K562 (cell line): ENCODE measurements around the gene CSNK1G2. TPM values are rescaled to one million over a fixed set of nuclear protein-coding genes. Genes with fewer than 3 reads are reported as not detected.
A peak's percentile ranks its signal among the peaks of the same experiment; 100 is the strongest.

Experiments
- ATAC-seq: fragments of 200-7000 bp; cut with Tn5 transposase; 3 replicates; pipeline ENCODE4 v1.9.1; 2020; ENCODE audit warnings: moderate library complexity
- BruUV-seq: library from RNA; stranded (reverse); fragments of 400-500 nt; replicated peaks from 2 replicates; lab custom pipeline; 2021; lab: Mats Ljungman, UMichigan
- CTCF ChIA-PET: fragments of 300-600 bp; formaldehyde crosslinking; extraction: SDS; loops from one replicate; lab custom pipeline; 2021; ENCODE audit warnings: low intra/inter-chr PET ratio; lab: Yijun Ruan, JAX
- POLR2A ChIA-PET: fragments of 300-600, 350-650 bp; sonication (Branson Sonifier 250); formaldehyde crosslinking; extraction: SDS; loops from one replicate; lab custom pipeline; 2021; ENCODE audit warnings: antibody characterized with exemption, inconsistent platforms; lab: Yijun Ruan, JAX
- DNase-seq, 4 experiments: peaks; one replicate each; pipeline versions ENCODE4 v3.0.0 to v3.0.0-alpha.2; 2011 to 2018; ENCODE audit warnings: low spot score in 3 of 4, mixed read lengths in 3 of 4; ENCODE audit errors: extremely low read depth in 1 of 4
- FAIRE-seq: peaks from 2 replicates; lab custom pipeline; 2011; peaks lifted over from hg19 to GRCh38; lab: Jason Lieb, UNC
- H2AFZ ChIP-seq: 2 replicates; pipeline ENCODE4 v1.6.0; 2011; ENCODE audit warnings: low read depth, low read length, control low read depth, inconsistent platforms
- H3K27ac ChIP-seq: fragments of 200-600 bp; 3 replicates; pipeline ENCODE4 v1.8.0; 2011; ENCODE audit warnings: low read depth, mild to moderate bottlenecking, control low read depth, inconsistent platforms, low read length, moderate library complexity, mixed read lengths; ENCODE audit errors: extremely low read depth
- H3K27me3 ChIP-seq, 2 experiments: fragments of 300-600 bp in 1 of 2; 2 replicates in 1 of 2; 3 replicates in 1 of 2; pipeline versions ENCODE4 v1.6.0 to v1.8.0; 2011; ENCODE audit warnings: inconsistent platforms in 2 of 2, low read length in 2 of 2, mild to moderate bottlenecking in 1 of 2, mixed read lengths in 1 of 2, moderate library complexity in 1 of 2; ENCODE audit not compliant: control insufficient read depth in 2 of 2, insufficient read depth in 2 of 2
- H3K36me3 ChIP-seq: fragments of 300-600 bp; 3 replicates; pipeline ENCODE4 v1.8.0; 2011; ENCODE audit warnings: mild to moderate bottlenecking, low read length, inconsistent platforms; ENCODE audit not compliant: control insufficient read depth, insufficient read depth
- H3K4me1 ChIP-seq, 2 experiments: fragments of 200-600 bp in 1 of 2; replicated peaks in 1 of 2; 2 replicates in 1 of 2; 3 replicates in 1 of 2; pipeline versions ENCODE4 v1.5.1 to v1.8.0; 2011; ENCODE audit warnings: inconsistent platforms in 2 of 2, low read length in 2 of 2, mild to moderate bottlenecking in 1 of 2, mixed read lengths in 1 of 2, moderate library complexity in 1 of 2; ENCODE audit not compliant: control insufficient read depth in 2 of 2, insufficient read depth in 2 of 2
- H3K4me2 ChIP-seq: 2 replicates; pipeline ENCODE4 v1.6.1; 2011; ENCODE audit warnings: low read length, control low read depth, inconsistent platforms, mixed read lengths; ENCODE audit not compliant: insufficient read depth
- H3K4me3 ChIP-seq: fragments of 200-600 bp; sonication (generic), shearing (Covaris generic); 2 replicates; pipeline ENCODE4 v1.5.1; 2016; ENCODE audit warnings: control low read depth, inconsistent platforms
- H3K79me2 ChIP-seq: fragments of 200-600 bp; 3 replicates; pipeline ENCODE4 v1.8.0; 2011; ENCODE audit warnings: low read length, inconsistent platforms; ENCODE audit not compliant: control insufficient read depth, insufficient read depth
- H3K9ac ChIP-seq, 2 experiments: 2 replicates each; pipeline versions ENCODE4 v1.6.0 to v1.6.1; 2011; ENCODE audit warnings: low read depth in 2 of 2, low read length in 2 of 2, control low read depth in 1 of 2, inconsistent platforms in 1 of 2, mild to moderate bottlenecking in 1 of 2, mixed read lengths in 1 of 2; ENCODE audit not compliant: insufficient read depth in 1 of 2
- H3K9me1 ChIP-seq: one replicate; pipeline ENCODE4 v1.6.0; 2011; ENCODE audit warnings: inconsistent platforms, mild to moderate bottlenecking, low read length, moderate library complexity; ENCODE audit not compliant: control insufficient read depth, insufficient read depth
- H3K9me3 ChIP-seq: replicated peaks from 2 replicates; pipeline ENCODE4 v1.5.1; 2011; ENCODE audit warnings: low read depth, low read length, inconsistent platforms; ENCODE audit not compliant: control insufficient read depth, insufficient read depth
- H4K20me1 ChIP-seq: replicated peaks from 2 replicates; pipeline ENCODE4 v1.6.1; 2011; ENCODE audit warnings: low read length, inconsistent platforms, mixed read lengths; ENCODE audit not compliant: control insufficient read depth, insufficient read depth
- GTF2A2 ChIP-seq: IDR thresholded peaks from 2 replicates; pipeline ENCODE4 v1.6.1; 2016; ENCODE audit warnings: mild to moderate bottlenecking, missing genetic modification characterization, missing compliant biosample characterization
- HMGXB4 ChIP-seq: sonication (generic); formaldehyde crosslinking; IDR thresholded peaks from 2 replicates; pipeline ENCODE4 v1.8.1; 2023; ENCODE audit warnings: mild to moderate bottlenecking, missing genetic modification reagents
- POLR2G ChIP-seq: fragments of 200-400 bp; formaldehyde crosslinking; IDR thresholded peaks from 2 replicates; pipeline ENCODE4 v1.6.1; 2017; ENCODE audit warnings: low read depth, mild to moderate bottlenecking, antibody characterized with exemption, low read length, moderate library complexity
- TARDBP ChIP-seq: fragments of 450-650 bp; IDR thresholded peaks from 2 replicates; pipeline ENCODE4 v1.6.1; 2016
- WGBS: fragments of 100-300 bp; shearing (Covaris generic); methylation state at CpG from one replicate; pipeline ENCODE4 v1.1.6; 2016; ENCODE audit warnings: low coverage, mixed read lengths; ENCODE audit not compliant: insufficient coverage; ENCODE audit errors: missing lambda C conversion rate; 5-methylcytosine and 5-hydroxymethylcytosine counted together
- in situ Hi-C: fragments of 300-500 bp; cut with MboI; formaldehyde crosslinking; loops from 4 replicates; pipeline ENCODE4 v1.15.0; 2018; ENCODE audit warnings: inconsistent platforms, mixed read lengths
- intact Hi-C: fragments of 100-400 bp; cut with micrococcal nuclease; formaldehyde crosslinking; loops from 2 replicates; pipeline ENCODE4 v1.14.2; 2022
- polyA plus RNA-seq, 8 experiments: library from polyadenylated mRNA; depleted of rRNA in 4 of 8; stranded (reverse) in 5 of 8; unstranded in 3 of 8; fragments of >200 nt; fragmentation: Nextera tagmentation in 2 of 8; fragmentation: Illumina TruSeq in 1 of 8; extraction: Ambion mirVana in 2 of 8; extraction: Trizol in 1 of 8; gene quantifications; 2 replicates each; pipeline versions ENCODE4 v1.2.1 to v1.2.3, GENCODE V29; 2011 to 2014; ENCODE audit warnings: inconsistent platforms in 1 of 8, missing spikeins in 1 of 8
- total RNA-seq, 7 experiments: library from RNA; depleted of rRNA in 6 of 7; stranded (reverse); fragments of >200 nt in 6 of 7; fragmentation: Illumina TruSeq in 2 of 7; extraction: Trizol in 2 of 7; gene quantifications; 2 replicates each; pipeline versions ENCODE4 v1.2.1 to v1.2.3, GENCODE V29; 2011 to 2021; ENCODE audit warnings: low replicate concordance in 1 of 7

CSNK1G2 gene
- total and polyA plus RNA-seq, 9 of the 15 experiments (the other 6 are each of a cell fraction or from before 2014, with no cell fraction given): 0.48 to 119 (median 49.5) TPM

GRCh38 chr19:1943661-1944087 lies 2.7 kb downstream of the CSNK1G2 start:
- peaks cover 22% of the 10 kb centered on the region; the same call in 1 of the 3 replicates for H3K36me3 ChIP-seq
- CTCF ChIA-PET: no interaction called here
- peaks cover 5% of the 10 kb centered on the region for H3K9me1 ChIP-seq
- no peak overlapping the region for H2AFZ ChIP-seq
- no peak overlapping the region for H3K27ac ChIP-seq
- H3K4me2 ChIP-seq: no peak overlapping the region
- H3K4me1 ChIP-seq: peaks cover 18 to 75% of the 10 kb centered on the region in 2 experiments
- H3K9me3 ChIP-seq: no peaks in the 10 kb centered on the region
- ATAC-seq (no peak), FAIRE-seq (no peak), DNase-seq (no peak)
- 89% methylated on average over 15 of the region's 22 CpGs for WGBS
- POLR2A ChIA-PET: interaction anchor here (0.6 kb wide), 2 partner anchors 8 to 13 kb away, joined by 3 read pairs; no protein-coding TSS in a partner anchor
- intact Hi-C loops: no loop called here
- peak overlapping the region; percentile 91; the same call in 1 of the 2 replicates for H3K4me3 ChIP-seq
- TF ChIP-seq GTF2A2 (tag) (no peak), POLR2G (0 out of 2 replicates have a peak, but pooled peaks have one; percentile 12), TARDBP (no peak), HMGXB4 (no peak)
- H4K20me1 ChIP-seq: peaks cover 38% of the 10 kb centered on the region
- no TSS peak for BruUV-seq
- H3K79me2 ChIP-seq: peaks cover 80% of the 10 kb centered on the region
- in situ Hi-C loops: no loop called here
- peak overlapping the region in 1 of 2 experiments; percentile 84; a peak in 3 of 4 replicates for H3K9ac ChIP-seq
- H3K27me3 ChIP-seq: no peaks in the 10 kb centered on the region
